ENCODE measurements around the gene PCYOX1L. TPM values are rescaled to one million over a fixed set of nuclear protein-coding genes. Genes with fewer than 3 reads are reported as not detected.

The PCYOX1L gene
- polyA plus RNA-seq, 2 donors = 2.7 to 5.7 TPM

GRCh38 chr5:149402291-149402690 lies 44.4 kb downstream of the PCYOX1L start:
- H3K36me3 ChIP-seq (ENCODE audit: control insufficient read depth in 2 of 2, insufficient read depth in 2 of 2, low read length in 1 of 2) = no peaks in the 10 kb centered on the region
- 88 to 91% methylated on average over 3 of the region's 3 CpGs for WGBS, 2 donors
- H3K4me1 ChIP-seq (ENCODE audit: control insufficient read depth in 2 of 2, insufficient read depth in 2 of 2, low read length in 1 of 2) = no peaks in the 10 kb centered on the region
- H3K27me3 ChIP-seq (ENCODE audit: control insufficient read depth in 1 of 2, insufficient read depth in 2 of 2, low read length in 2 of 2) = no peaks in the 10 kb centered on the region
- no peaks in the 10 kb centered on the region for H3K9me3 ChIP-seq (ENCODE audit: control insufficient read depth in 2 of 2, insufficient read depth in 1 of 2, low read depth in 1 of 2, low read length in 1 of 2)
- no peak overlapping the region for H3K27ac ChIP-seq (ENCODE audit: low read depth in 2 of 2, low read length in 1 of 2)
- H3K4me3 ChIP-seq (ENCODE audit: low read depth in 1 of 2, low read length in 2 of 2) = no peak overlapping the region

- Histone ChIP-seq H3K27me3 (ENCODE audit: control insufficient read depth in 1 of 2, insufficient read depth in 2 of 2, low read length in 2 of 2) (no peaks in the 10 kb centered on the region), H3K4me1 (ENCODE audit: control insufficient read depth in 2 of 2, insufficient read depth in 2 of 2, low read length in 1 of 2) (no peaks in the 10 kb centered on the region), H3K36me3 (ENCODE audit: control insufficient read depth in 2 of 2, insufficient read depth in 2 of 2, low read length in 1 of 2) (no peaks in the 10 kb centered on the region), H3K9me3 (ENCODE audit: control insufficient read depth in 2 of 2, insufficient read depth in 1 of 2, low read depth in 1 of 2, low read length in 1 of 2) (no peaks in the 10 kb centered on the region), H3K4me3 (ENCODE audit: low read depth in 1 of 2, low read length in 2 of 2) (no peak overlapping the region), H3K27ac (ENCODE audit: low read depth in 2 of 2, low read length in 1 of 2) (peak overlapping the region; percentile 69 to 82)
- WGBS, 2 donors = 74 to 78% methylated on average over 15 of the region's 15 CpGs
These were observed 46.3 kb downstream of the PCYOX1L start for GRCh38 chr5:149403923-149404745.

GRCh38 chr5:149404746-149405549 lies 47.1 kb downstream of the PCYOX1L start:
- no peaks in the 10 kb centered on the region for H3K36me3 ChIP-seq (ENCODE audit: control insufficient read depth in 2 of 2, insufficient read depth in 2 of 2, low read length in 1 of 2)
- WGBS, 2 donors = 70 to 71% methylated on average over 17 of the region's 17 CpGs
- no peaks in the 10 kb centered on the region for H3K9me3 ChIP-seq (ENCODE audit: control insufficient read depth in 2 of 2, insufficient read depth in 1 of 2, low read depth in 1 of 2, low read length in 1 of 2)
- no peaks in the 10 kb centered on the region for H3K4me1 ChIP-seq (ENCODE audit: control insufficient read depth in 2 of 2, insufficient read depth in 2 of 2, low read length in 1 of 2)
- H3K27ac ChIP-seq (ENCODE audit: low read depth in 2 of 2, low read length in 1 of 2) = peak overlapping the region; percentile 77 to 82
- no peaks in the 10 kb centered on the region for H3K27me3 ChIP-seq (ENCODE audit: control insufficient read depth in 1 of 2, insufficient read depth in 2 of 2, low read length in 2 of 2)
- no peak overlapping the region for H3K4me3 ChIP-seq (ENCODE audit: low read depth in 1 of 2, low read length in 2 of 2)

DNA sequence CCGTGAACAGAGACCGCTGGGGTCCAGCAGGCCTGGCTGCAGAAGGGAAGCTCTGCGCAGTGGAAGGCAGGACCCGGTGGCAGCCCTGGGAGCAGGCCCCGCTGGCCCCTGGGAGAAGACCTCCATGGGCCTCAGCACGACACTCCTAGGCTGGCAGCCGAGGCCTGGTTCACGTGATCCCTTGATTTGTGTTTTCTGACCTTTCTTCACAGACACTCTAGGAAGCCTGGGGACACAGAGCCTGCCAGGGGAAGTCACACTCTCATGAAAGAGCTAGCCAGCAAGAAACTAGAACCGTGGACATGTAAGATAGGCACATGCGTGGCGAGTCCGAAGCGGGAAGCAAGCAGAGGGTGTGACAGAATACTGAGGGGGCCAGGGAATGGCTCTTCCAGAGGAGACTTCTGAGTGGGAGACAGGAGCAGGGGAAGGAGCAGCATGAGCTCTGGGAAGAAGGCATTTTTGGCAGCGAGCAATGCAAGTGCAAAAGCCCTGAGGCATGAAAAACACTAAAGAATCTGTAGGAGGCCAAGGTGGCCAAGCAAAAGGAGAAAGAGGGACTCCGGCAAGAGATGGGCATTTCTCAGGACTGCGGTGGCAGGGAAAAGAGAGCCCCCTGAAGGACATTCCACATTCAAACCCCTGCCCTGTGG lies 47.8 kb downstream of the PCYOX1L start:
- Histone ChIP-seq H3K4me3 (ENCODE audit: low read depth in 1 of 2, low read length in 2 of 2) (no peak overlapping the region), H3K4me1 (ENCODE audit: control insufficient read depth in 2 of 2, insufficient read depth in 2 of 2, low read length in 1 of 2) (no peaks in the 10 kb centered on the region), H3K9me3 (ENCODE audit: control insufficient read depth in 2 of 2, insufficient read depth in 1 of 2, low read depth in 1 of 2, low read length in 1 of 2) (no peaks in the 10 kb centered on the region), H3K27ac (ENCODE audit: low read depth in 2 of 2, low read length in 1 of 2) (peak overlapping the region; percentile 77 to 82), H3K36me3 (ENCODE audit: control insufficient read depth in 2 of 2, insufficient read depth in 2 of 2, low read length in 1 of 2) (no peaks in the 10 kb centered on the region), H3K27me3 (ENCODE audit: control insufficient read depth in 1 of 2, insufficient read depth in 2 of 2, low read length in 2 of 2) (no peaks in the 10 kb centered on the region)
- 77 to 83% methylated on average over 16 of the region's 16 CpGs for WGBS, 2 donors

DNA sequence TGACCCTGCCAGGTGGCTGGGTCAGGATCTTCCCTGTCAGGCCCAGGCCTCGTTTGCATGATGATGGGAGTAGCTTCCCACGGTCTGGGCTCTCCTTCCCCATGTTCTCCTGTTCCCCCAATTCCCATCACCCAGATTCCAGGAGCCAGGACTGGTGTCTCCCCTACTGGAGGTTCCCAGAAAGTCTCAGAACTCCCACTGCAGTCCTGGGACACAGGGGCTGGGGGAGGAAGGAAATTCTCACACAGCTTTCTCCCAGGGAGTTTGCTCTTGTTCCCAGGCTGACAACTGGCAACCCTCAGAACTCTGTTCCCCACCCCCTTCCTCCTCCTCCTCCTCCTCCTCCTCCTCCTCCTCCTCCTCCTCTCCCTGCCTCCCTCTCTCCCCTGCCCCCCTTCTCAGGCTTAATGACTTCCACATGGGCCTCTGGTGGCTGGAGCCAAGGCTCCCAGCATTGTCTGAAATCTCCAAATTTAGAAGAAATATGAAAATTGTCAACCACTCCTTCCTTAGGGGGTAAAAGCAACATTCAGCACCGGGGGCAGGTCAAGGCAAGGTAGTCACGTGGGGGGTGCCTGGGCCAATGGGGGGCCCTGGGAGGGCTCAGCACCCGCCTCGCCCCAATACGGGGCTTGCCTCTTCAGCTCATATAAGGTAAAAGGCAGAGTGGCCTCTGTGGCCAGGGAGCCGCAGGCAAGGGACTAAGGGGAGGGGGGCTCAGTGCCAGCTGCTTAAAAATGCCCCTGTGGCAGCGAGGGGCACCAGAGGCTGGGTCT lies 48.5 kb downstream of the PCYOX1L start:
- Histone ChIP-seq H3K4me3 (ENCODE audit: low read depth in 1 of 2, low read length in 2 of 2) (peak overlapping the region; percentile 46 to 51), H3K4me1 (ENCODE audit: control insufficient read depth in 2 of 2, insufficient read depth in 2 of 2, low read length in 1 of 2) (no peaks in the 10 kb centered on the region)
- 59 to 64% methylated on average over 9 of the region's 9 CpGs for WGBS, 2 donors

DNA sequence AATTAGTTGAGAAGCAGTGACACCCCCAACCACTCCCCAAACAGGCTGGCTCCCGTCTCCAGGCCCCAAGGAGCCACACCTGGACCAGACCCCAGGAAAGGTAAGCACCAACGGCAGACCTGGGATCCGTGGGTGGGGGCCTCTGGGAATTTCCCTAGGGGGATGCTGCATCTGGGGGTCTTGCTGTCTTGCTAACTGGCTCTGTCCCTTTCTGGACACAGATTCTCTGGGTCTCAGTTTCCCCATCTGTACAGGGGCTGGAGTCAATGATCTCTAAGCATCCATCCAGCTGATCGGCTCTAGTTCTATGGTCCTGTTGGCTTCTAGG lies 49.1 kb downstream of the PCYOX1L start:
- 40 to 55% methylated on average over 4 of the region's 4 CpGs for WGBS, 2 donors
- no peaks in the 10 kb centered on the region for H3K27me3 ChIP-seq (ENCODE audit: control insufficient read depth in 1 of 2, insufficient read depth in 2 of 2, low read length in 2 of 2)
- no peaks in the 10 kb centered on the region for H3K9me3 ChIP-seq (ENCODE audit: control insufficient read depth in 2 of 2, insufficient read depth in 1 of 2, low read depth in 1 of 2, low read length in 1 of 2)
- no peaks in the 10 kb centered on the region for H3K36me3 ChIP-seq (ENCODE audit: control insufficient read depth in 2 of 2, insufficient read depth in 2 of 2, low read length in 1 of 2)
- no peaks in the 10 kb centered on the region for H3K4me1 ChIP-seq (ENCODE audit: control insufficient read depth in 2 of 2, insufficient read depth in 2 of 2, low read length in 1 of 2)
- peak overlapping the region; percentile 81 to 89 for H3K27ac ChIP-seq (ENCODE audit: low read depth in 2 of 2, low read length in 1 of 2)
- H3K4me3 ChIP-seq (ENCODE audit: low read depth in 1 of 2, low read length in 2 of 2) = peak overlapping the region; percentile 46 to 51

More for the DNA sequence above, 48.5 kb downstream of the PCYOX1L start:
- H3K9me3 ChIP-seq (ENCODE audit: control insufficient read depth in 2 of 2, insufficient read depth in 1 of 2, low read depth in 1 of 2, low read length in 1 of 2) = no peaks in the 10 kb centered on the region
- H3K27ac ChIP-seq (ENCODE audit: low read depth in 2 of 2, low read length in 1 of 2) = peak overlapping the region; percentile 82 to 89
- H3K36me3 ChIP-seq (ENCODE audit: control insufficient read depth in 2 of 2, insufficient read depth in 2 of 2, low read length in 1 of 2) = no peaks in the 10 kb centered on the region
- H3K27me3 ChIP-seq (ENCODE audit: control insufficient read depth in 1 of 2, insufficient read depth in 2 of 2, low read length in 2 of 2) = no peaks in the 10 kb centered on the region

DNA sequence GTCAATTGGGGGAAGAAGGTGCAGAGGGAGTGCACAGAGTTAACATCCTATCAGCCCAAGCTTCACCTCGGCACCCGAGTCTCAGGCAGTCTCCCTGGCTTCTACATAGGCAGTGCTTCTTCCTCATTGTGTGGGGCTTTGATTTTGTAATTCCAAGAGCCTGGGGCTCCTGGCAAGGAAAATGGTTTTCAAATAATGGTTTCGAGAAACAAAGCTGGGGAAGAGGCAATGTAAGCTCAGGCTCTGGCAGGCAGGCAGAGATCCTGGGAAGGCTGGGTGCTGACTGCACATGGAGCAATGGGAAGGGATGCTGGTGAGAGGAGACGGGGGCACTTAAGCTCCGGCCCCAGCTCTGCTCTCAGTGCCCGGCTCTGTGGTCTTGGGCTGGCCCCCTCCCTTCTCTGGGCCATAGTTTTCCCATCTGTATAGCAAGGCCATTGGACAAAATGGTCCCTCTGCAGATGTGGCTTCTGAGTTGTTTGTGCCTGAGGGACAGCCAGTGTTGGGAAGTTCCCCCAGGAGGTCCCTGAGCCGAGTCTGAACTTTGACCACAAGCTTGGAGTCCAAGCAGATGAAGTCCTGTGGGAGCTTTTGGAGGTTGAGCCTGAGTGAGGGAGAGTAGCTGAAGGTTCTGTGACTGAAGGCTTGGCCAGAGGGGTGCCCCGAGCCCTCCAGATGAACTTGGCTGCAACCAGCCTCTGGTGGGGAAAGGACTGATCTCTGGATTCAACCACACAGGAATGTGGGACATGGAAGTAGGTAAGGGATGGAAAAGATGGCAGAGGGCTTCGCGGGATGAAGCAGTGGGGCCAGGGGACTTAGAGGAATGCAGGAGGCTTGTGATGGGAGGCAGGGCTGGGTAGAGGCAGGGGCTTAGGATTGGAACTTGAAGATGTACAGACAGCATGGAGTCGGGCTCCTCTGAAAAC lies 49.7 kb downstream of the PCYOX1L start:
- no peaks in the 10 kb centered on the region for H3K27me3 ChIP-seq (ENCODE audit: control insufficient read depth in 1 of 2, insufficient read depth in 2 of 2, low read length in 2 of 2)
- no peaks in the 10 kb centered on the region for H3K9me3 ChIP-seq (ENCODE audit: control insufficient read depth in 2 of 2, insufficient read depth in 1 of 2, low read depth in 1 of 2, low read length in 1 of 2)
- peak overlapping the region; percentile 81 to 89 for H3K27ac ChIP-seq (ENCODE audit: low read depth in 2 of 2, low read length in 1 of 2)
- H3K36me3 ChIP-seq (ENCODE audit: control insufficient read depth in 2 of 2, insufficient read depth in 2 of 2, low read length in 1 of 2) = no peaks in the 10 kb centered on the region
- peak overlapping the region; percentile 46 to 51 for H3K4me3 ChIP-seq (ENCODE audit: low read depth in 1 of 2, low read length in 2 of 2)
- H3K4me1 ChIP-seq (ENCODE audit: control insufficient read depth in 2 of 2, insufficient read depth in 2 of 2, low read length in 1 of 2) = no peaks in the 10 kb centered on the region
- WGBS, 2 donors = 39 to 54% methylated on average over 11 of the region's 11 CpGs

DNA sequence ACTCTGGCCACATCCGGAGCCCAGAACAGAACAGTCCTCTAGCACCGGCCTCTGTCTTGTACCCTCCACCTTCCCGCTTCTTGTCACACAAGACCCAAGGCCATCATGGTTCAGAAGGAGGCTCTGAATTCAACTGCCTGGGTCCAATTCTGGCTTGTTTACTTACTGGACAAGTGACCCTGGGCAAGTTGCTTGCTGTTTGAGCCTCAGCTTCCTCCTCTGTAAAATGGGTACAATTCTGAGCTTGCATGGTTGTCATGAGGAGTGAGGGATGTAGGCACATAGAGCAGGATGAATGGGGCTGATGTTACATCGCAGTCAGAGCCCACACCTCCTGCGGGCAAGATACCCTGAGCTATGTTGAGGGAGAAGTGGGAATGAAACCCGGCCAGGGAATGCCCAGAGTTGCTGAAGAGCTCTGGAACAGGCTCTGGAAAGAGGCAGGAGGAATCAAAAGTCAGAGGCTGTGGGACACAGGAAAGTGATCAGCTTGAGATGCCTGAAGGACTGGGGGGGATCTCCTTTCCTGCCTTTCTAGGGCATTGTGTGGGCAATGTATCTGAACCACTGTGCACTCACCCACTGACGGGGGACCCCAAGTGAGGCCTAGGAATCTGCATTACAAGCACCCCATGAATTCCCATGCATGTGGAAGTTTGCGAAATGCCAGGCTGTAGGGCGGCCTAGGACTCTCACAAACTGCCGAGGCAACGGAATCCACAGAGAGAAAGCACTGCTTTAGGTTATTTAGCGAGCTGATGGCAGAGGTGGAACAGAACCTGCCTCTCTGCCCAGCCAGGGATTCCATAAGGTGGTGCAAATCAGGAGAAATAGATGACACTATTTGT lies 50.6 kb downstream of the PCYOX1L start:
- H3K36me3 ChIP-seq (ENCODE audit: control insufficient read depth in 2 of 2, insufficient read depth in 2 of 2, low read length in 1 of 2) = no peaks in the 10 kb centered on the region
- H3K27ac ChIP-seq (ENCODE audit: low read depth in 2 of 2, low read length in 1 of 2) = peak overlapping the region; percentile 81 to 89
- no peaks in the 10 kb centered on the region for H3K9me3 ChIP-seq (ENCODE audit: control insufficient read depth in 2 of 2, insufficient read depth in 1 of 2, low read depth in 1 of 2, low read length in 1 of 2)
- H3K4me1 ChIP-seq (ENCODE audit: control insufficient read depth in 2 of 2, insufficient read depth in 2 of 2, low read length in 1 of 2) = no peaks in the 10 kb centered on the region
- 72 to 84% methylated on average over 12 of the region's 12 CpGs for WGBS, 2 donors
- peak overlapping the region; percentile 46 to 51 for H3K4me3 ChIP-seq (ENCODE audit: low read depth in 1 of 2, low read length in 2 of 2)
- H3K27me3 ChIP-seq (ENCODE audit: control insufficient read depth in 1 of 2, insufficient read depth in 2 of 2, low read length in 2 of 2) = no peaks in the 10 kb centered on the region
